SKM-1 treated with dmso at 0.1 percent for 144 hours (cell line): ENCODE results near the gene MADD.

ENCODE experiments used
- DNase-seq: peaks from one replicate; lab custom pipeline; 2025; ENCODE audit not compliant: unreplicated experiment; lab: John Stamatoyannopoulos, UW

MADD gene

DNA sequence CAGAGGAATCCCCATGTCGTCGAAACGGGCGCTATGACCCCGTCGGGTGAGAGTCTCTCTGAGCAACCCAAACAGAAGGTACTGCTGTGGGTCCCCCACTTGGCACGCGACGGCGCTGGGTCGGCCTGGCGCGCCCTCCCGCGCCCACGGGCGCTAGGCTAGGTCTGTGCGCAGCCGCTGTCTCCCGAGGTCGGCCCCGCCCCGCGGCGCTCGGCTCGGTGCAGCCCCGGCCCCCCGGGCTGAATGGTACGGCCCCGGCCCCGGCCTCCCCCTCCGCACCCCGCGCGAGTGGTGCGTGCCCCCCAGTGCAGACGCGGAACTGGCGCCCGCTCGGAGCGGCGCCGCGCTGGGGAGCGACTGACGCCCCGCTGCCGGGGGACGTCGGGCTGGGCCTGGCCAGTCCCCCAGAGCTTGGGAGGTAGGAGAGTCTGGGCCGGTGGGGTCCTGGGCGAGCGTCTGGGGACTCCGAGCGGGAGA, at the start of gene MADD:
Gene MADD, plus strand, starts transcription at position 305 of the 477 bp plus-strand sequence.
- peak; percentile 80 for DNase-seq

DNA sequence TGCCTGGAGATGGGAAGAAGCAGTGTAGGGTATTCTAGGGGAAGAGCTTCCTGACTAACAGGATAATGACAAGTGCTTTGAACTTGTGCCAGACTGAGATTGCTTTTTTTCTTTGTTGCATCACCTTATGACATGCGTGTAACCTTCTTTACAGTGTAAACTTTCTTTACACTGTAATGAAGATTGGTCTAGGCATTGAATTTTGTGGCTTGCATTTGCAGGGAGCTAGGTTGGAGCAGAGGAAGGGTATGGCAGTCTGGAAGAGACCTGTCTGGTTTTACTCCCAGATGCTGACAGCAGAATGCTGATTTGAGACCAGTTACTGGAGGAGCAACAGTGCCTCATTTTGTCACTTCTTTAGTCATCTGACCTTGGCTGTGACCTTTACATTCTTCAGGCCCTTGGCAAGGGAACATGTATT, 49.5 kb upstream of the MADD start:
- no peak for DNase-seq

DNA sequence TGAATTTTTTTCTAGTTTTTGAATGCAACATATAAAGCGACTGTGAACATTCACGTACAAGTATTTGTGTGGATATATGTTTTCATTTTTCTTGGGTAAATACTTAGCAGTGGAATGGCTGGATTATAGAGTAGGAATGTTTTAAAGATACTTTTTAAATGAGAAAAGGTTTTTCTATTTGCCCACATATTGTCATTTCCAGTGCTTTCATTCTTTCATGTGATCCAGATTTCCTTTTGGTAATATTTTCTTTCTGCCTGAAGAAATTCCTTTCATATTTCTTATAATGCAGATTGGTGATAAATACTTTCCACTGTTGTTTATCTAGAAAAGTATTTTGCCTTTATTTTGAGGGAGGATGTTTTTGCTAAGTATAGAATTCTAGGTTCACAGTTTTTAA, 47.2 kb upstream of the MADD start:
- DNase-seq: no peak

DNA sequence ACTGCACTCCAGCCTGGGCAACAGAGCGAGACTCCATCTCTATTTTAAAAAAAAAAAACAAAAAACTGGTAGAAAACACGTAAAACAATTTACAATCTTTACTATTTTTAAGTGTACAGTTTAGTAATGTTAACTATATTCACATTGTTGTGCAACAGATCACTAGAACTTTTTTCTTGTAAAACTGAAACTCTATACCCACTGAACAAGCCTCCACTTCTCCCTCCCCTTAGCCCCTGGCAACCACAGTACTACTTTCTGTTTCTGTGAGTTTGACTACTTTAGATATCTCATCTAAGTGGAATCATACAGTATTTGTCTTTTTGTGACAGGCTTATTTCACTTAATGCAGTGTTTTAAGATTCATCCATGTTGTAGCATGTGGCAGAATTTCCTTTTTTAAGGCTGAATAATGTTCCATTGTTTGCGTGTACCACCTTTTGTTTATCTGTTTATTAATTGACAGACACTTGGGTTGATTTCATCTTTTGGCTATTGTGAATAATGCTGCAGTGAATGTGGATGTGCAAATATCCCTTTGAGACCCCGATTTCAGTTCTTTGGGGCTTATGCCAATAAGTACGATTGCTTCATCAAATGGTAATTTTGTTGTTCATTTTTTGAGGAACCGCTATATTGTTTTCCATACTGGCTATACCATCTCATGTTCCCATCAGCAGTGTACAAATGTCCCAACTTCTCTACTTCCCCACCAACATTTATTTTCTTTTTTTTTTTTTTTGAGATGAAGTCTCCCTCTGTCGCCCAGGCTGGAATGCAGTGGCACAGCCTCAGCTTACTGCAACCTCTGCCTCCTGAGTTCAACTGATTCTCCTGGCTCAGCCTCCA, 44.2 kb upstream of the MADD start:
- no peak for DNase-seq

DNA sequence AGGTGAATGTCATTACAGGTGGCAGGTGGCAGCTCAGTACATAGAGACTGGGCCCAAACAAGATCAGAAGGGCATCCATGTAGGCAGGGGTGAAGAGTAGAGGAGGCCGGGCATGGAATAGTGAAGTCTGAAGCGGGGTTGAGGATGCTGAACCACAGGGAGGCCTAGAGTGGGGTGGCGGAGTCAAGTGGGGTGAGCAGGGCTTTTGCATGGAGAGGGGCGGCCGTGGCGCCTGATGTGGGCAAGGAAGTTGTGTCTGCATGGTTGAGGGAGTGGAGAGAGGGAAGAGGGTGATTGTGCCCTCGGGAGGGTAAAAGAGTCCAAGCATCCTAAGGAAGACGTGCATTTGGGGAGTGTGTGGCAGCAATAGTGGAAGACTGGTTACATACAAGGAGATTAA, 40.8 kb upstream of the MADD start:
- DNase-seq: no peak

DNA sequence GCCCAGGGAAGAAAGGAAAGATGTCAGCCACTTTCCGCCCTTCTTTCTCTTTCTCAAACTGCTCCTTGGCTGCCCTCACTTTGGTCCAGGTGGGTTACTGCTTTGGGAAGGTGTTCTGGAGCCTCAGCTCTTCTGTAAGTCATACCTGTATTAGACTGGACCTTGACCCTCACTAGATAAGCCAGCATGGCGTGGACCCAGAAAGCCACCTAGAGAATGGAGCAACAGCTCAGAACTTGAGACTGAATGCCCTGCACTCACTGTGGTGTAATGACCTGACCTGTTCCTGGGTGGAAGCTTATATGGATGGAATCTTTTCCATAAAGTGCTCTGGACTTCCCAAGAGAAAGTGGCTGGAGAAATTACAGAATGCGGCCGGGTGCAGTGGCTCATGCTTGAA, 36.9 kb upstream of the MADD start:
- no peak for DNase-seq

DNA sequence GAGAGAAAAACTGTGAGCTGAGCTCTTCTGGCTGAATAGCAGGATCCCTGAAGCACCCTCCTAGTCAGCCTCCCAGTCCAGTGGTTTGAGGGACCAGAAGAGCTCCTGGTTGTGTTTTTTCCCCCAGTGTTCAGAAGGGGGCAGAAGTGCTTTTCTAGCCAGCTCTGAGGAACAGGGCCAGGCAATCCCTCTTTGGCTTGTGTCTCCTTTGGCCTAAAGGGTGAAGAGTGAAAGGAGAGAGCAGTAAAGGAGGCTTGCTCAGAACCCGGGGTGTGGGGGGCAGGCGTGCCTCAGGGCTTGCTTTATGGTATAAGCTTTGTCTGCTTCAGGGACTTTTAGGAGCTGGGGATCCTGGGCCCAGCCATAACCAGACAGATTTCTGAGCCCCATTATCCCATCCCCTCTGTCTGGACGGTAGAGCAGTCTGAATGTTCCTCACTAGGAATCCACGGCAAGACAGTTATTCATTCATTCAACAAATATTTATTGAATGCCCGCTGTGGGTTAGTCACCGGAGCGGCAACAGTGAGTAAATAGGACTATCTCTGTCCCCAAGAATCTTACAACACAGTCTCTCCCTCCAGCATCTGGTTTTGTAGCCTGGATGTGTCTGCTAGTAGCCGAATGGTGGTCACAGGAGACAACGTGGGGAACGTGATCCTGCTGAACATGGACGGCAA, 35.8 kb upstream of the MADD start:
- no peak for DNase-seq

DNA sequence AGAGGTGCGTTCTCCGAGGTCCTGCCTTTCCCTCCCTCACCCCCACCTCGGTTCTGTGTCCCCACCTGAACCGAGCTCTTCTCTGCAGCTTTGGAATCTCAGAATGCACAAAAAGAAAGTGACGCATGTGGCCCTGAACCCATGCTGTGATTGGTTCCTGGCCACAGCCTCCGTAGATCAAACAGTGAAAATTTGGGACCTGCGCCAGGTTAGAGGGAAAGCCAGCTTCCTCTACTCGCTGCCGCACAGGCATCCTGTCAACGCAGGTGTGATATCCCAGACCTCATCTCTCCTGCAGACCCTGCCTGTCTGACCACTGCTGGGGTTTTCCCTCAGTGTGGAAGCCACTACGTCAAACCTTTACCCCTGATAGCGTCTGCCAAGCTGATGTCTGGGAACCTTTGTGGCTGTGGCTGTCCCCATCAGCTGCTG, 35.2 kb upstream of the MADD start:
- no peak for DNase-seq

DNA sequence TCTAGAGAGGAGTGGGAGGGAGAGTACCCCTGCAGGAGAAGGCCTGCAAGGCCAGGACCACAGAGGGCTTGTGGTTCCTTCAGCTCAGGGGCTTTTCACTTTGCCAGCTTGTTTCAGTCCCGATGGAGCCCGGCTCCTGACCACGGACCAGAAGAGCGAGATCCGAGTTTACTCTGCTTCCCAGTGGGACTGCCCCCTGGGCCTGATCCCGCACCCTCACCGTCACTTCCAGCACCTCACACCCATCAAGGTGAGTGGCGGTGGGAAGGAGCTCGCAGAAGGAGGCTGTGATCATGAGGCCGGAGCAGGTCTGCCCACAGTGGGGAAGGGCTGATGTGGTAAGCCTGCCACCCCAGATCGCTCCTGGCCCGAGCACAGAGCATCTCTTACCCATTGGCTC, 34.8 kb upstream of the MADD start:
- DNase-seq: no peak

DNA sequence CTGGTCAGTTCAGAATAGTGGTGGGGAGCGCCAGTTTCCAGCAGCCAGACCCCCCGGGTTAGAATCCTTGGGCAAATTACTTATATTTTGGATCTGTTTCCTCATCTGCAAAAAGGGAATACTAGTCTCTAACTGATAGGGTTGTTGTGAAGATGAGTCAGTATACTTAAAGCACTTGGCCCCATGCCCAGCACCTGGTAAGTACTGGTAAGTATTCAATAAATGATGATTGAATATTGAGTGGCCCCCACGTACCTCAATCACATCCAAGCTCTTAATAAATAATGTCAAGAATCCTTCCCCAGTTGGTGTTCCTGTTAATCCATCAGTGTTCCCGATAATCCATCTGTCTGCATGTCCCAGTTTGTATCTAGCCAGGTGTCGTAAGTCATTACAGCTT, 33.5 kb upstream of the MADD start:
- no peak for DNase-seq

DNA sequence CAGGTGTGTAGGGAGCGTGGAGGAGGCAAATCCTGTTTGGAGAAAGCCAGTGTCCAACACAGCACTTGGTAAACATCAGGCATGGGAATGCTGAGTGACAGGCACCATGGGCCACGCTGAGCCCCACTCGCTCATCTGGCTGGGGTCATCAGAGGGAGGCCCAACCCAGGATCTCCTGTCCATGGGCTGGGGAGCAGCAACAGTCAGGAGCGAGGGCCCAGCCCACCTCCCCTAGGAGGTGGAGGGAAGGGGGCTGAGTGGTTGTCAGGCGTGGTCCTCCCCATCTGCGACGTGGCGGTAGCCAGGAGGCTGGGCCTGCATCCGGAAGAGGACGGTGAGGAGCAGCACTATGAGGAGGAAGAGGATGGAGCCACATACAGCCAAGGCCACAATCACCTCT, 30.1 kb upstream of the MADD start:
- DNase-seq: no peak

DNA sequence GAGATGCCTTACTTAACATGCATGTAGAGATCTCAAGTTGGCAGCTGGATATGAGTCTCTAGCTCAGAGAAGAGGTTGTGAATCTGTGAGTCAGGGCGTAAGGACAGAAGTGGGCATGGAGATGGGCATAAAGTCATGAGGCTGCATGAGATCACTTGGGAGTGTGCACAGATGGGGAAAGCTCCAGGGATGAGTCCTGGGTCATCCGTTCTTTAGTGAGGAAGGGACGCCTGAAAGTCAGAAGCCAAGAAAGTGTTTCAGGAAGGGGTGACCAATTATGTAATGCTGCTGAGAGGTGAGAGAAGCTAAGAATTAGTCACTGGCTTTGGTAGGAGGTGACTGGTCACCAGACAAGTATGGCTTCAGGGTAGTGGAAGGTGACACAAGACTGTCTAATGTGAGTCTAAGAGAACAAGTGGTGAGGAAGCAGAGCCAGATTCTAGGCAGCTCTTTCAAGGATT, 28.1 kb upstream of the MADD start:
- no peak for DNase-seq

DNA sequence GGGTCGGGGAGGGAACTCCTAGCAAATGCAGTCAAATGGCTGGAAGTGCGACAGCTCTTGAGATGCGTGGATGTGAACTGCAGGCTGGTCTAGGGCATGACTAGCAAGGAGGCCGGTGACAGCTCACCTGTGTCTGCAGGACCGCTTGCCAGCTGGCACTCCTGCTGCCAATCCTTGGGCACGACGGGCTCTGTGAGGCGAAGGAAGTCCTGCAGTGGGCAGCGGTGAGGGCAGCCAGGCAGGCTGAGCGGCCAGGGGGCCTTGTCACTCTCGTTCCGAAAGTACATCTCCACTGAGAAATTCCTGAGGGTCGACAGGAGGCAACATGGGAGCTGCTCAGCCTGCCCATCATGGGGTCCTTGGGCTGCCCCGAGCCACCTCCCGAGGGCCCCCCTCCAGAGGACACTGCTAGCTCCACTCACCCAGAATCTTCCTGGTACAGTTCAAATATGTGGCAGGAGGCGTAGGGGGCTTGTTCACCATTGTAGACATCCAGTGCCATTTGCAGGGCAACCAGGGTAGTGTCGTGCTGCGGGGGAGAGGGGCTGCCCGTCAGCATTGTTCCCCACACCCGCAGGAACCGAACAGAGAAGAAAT, 27.2 kb upstream of the MADD start:
- DNase-seq: no peak

DNA sequence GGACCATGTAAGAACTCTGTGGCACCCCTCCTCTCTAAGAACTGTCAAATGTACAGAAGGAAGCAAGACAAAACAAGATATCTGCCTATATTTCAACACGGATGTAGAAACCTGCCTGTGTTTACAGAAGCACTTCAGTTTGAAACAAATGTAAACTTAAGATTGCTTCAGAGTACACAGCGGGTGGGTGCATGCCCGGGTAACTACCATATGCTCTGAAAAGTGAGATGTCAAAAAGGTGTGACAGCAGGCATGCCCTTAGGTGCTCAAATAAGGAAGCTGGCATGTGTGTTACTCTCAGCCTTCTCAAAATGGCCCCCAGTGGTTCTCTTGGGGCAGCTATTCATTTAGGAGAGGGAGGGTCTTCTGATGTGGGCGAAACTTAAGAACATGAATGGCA, 26.5 kb upstream of the MADD start:
- DNase-seq: no peak

DNA sequence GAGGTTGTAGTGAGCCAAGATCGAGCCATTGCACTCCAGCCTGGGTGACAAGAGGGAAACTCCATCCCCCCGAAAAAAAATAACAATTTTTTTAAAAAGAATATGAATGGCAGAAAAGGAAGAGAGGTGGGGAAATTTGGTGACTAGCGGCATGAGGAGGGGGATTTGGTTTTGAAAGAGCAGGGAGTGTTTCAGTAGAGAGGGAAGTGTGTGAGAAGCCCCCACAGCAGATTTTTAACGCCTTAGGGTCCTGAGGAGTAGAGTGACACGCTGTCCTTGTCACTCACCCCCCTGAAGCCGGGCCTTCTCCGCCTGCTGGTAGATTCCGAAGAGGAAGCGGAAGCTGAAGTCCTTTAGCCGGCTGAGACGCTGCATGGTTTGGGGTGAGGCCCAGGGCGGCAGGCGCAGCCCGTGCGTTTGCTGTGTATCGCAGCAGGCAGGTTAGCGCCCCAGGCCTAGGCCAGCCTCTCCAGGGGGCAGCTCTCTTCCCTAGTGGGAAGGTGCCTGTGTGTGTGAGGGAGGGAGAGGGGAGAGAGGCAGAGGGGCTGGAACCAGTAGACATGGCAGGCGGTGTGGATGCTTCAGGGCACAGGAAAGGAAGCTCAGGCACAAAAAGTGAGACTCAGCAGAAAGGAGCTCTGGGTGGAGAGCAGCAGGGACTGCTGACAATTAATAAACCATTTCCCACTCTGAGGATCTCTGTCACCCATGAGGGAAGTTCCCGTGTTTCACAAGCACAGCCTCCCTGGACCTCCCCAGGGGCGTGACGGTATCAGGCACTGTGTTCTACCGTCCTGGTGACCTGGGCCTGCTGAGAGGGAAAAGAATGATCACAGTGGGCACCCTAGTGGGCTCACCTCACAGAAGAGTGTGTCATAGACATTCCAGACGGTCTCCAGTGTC, 25.2 kb upstream of the MADD start:
- DNase-seq: no peak

DNA sequence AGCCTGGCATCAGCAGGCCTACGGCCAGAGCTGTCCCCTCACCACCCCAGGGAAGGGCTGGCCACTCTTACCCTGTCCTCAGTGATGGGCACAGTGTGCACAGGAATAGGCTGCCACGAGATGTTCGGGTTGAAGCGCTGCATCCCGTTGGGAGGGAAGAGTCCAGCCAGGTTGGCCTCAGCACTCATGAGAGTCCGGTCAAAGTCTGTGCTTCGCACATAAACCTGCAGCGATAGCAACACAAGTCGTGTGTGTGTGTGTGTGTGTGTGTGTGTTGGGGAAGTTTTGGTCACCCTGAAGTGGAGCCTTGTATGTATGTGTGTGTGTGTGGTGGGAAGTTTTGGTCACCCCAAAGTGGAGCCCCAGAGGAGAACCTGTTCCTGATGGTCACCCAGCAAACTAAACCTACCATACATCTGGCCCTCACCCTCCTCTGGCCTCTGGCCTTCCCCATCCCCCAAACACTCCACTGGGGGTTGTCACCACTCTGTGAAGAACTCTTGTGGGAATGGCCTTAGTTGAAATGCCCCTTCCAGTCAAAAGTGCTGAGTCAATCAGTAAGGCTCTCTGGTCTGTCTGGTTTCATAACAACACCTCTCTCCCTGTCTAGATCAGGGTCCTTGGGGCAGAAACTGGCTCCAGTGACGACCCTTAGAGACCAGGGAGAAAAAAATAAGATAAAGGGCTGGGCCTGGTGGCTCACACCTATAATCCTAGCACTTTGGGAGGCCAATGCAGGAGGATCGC, 24.1 kb upstream of the MADD start:
- DNase-seq: no peak

DNA sequence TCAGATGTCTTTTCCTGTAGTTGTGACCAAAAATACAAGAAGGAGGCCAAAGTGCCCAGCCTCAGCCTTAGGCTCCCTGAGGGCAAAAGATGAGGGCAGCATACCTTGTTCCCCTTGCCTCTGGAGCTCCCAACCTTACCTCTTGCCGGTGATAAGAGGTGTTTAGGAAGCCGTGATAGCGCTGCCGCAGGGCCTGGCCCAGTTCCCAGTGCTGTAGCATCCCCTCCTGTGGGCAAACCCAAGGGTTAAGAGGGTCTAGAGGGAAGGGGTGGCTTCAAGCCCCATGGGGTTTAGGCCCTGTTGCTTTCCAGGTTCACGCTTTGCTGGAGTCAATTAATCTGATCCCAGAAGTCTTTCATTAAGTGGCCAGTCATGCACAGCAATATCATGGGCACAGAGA, 22.4 kb upstream of the MADD start:
- no peak for DNase-seq

DNA sequence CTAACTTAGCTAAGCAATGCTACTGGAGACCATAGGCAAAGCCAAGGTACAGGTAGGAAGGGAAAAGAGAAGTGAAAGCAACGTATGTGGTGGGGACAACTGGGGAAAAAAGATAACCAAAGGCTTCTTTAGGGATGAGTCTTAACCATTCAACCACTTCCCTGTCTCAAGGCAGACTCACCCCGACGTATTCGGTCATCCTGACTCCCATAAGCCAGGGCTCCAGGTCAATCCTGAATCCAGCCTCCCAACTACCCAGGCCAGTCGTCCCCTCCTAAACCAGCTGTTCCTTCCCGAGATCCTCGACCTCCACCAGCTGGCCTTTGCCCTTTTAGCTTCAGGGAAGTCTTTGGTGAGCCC, 21.6 kb upstream of the MADD start:
- no peak for DNase-seq

DNA sequence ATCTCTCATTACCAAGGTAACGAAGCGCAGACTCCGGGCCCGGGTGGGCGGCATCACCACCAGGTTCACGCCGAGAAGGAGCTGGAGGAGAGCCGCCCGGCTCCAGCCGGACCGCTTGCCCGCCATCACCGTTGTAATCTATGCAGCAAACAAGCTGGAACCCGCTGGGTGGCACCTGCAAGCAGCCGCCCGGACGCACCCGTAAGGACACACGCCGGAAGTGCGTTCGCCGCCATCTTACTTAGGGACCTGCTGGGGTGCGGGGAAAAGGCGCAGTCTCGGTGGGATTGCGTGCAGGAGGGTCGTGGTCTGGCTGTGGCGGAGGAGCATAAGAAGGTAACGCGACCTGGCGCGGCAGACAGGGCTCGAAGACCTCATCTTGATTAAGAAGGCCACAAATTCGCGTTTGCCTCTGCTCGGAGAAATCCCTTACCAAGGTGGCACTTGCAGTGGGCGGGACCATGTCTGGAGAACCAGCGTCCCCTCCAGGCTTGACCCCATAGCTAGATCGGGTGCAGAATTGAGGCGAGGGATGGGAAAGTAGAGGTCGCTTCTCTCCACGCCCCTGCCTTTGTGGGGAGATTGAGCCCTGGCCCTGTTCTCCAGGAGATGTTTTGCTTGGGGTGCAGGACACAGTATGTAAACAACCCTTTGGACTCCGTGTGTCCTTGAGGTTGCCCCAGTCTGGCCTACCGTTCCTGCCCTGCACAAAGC, 21.1 kb upstream of the MADD start, which contains the start of gene ACP2:
Gene ACP2, minus strand, starts transcription at position 151 of the 714 bp plus-strand sequence. Its CDS starts 25 bp downstream, at position 126.
- DNase-seq: peak; percentile 73

DNA sequence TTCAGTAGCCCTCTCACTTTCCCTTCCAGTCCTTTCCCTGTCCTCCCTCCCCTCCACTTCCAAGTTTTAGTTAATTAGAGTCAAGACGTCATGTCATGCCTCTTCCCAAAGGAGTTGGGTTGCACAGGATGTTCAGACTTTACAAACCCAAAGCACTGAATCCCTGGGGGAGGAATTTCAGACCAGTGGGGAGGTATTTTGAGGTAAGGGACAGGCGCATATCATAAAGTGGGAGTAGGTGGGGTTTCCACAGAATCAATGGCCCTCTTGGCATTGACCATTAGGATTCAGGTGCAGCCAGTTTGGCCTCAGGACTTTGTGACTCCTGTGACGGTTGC, 20.6 kb upstream of the MADD start:
- DNase-seq: no peak
